ENCODE measurements around the gene LGALS7.
A peak's percentile ranks its signal among the peaks of the same experiment; 100 is the strongest.
"Not testable (repeated sequence)": the region's sequence is repeated elsewhere in the genome, so short reads cannot be mapped to it uniquely, and the experiment has no call there.

Gene LGALS7

GRCh38 chr19:38774181-38774950, 1.0 kb upstream of the LGALS7 start:
- DNase-seq (ENCODE audit: insufficient read length, low spot score) (no peak), FAIRE-seq (no peak)

- not testable (repeated sequence) for FAIRE-seq
Observed at GRCh38 chr19:38771569-38771968, 1.7 kb downstream of the LGALS7 start.

DNA sequence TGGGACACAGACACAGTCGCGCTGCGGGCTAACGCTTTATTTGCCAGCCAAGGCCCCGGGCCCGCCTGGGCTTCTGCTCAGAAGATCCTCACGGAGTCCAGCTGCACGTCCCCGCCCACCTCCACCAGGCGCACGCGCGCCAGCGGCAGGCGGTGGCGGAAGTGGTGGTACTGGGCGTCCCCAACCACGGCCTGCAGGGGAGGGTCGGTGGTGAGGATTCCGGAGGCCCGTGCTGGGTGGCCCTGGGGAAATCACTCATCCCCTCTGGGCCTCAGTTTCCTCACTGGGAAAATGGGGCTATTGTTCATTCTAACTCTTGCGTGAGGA, 2.4 kb downstream of the LGALS7 start:
- not testable (repeated sequence) for DNase-seq (ENCODE audit: insufficient read length, low spot score); FAIRE-seq

More at GRCh38 chr19:38771569-38771968, 1.7 kb downstream of the LGALS7 start:
- DNase-seq (ENCODE audit: insufficient read length, low spot score), result not testable (repeated sequence)

GRCh38 chr19:38770228-38770948, 2.9 kb downstream of the LGALS7 start:
- FAIRE-seq, result not testable (repeated sequence)

DNA sequence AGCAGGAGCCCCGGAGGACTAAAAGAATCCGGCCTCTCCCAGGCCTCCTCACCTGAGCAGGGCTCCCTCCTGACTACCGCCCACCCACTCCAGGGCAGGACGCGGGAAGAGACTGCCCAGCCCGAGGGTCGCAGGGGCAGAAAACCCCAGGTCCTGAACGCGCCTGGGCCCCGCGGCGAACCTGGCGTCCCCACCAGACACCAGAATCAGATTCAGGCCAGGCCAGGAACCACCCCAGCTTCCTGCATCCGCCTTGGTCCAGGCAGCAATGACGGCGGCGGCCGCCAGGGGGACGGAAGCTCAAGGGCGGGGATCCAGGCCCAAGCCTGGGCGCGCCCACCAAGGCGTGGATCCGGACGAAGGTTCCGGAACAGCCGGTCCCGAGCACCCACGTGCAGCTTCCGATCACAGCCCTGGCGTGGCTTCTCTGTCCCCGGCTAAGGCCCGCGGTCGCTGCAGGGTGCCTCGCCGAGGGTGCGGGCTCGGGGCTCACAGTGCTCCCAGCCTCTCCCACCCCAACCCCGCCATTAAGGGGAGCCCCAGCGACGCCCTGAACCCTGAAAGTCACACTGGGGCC, 3.6 kb downstream of the LGALS7 start:
- FAIRE-seq (no peak), DNase-seq (ENCODE audit: insufficient read length, low spot score) (no peak)

More at GRCh38 chr19:38770228-38770948, 2.9 kb downstream of the LGALS7 start:
- not testable (repeated sequence) for DNase-seq (ENCODE audit: insufficient read length, low spot score)

DNA sequence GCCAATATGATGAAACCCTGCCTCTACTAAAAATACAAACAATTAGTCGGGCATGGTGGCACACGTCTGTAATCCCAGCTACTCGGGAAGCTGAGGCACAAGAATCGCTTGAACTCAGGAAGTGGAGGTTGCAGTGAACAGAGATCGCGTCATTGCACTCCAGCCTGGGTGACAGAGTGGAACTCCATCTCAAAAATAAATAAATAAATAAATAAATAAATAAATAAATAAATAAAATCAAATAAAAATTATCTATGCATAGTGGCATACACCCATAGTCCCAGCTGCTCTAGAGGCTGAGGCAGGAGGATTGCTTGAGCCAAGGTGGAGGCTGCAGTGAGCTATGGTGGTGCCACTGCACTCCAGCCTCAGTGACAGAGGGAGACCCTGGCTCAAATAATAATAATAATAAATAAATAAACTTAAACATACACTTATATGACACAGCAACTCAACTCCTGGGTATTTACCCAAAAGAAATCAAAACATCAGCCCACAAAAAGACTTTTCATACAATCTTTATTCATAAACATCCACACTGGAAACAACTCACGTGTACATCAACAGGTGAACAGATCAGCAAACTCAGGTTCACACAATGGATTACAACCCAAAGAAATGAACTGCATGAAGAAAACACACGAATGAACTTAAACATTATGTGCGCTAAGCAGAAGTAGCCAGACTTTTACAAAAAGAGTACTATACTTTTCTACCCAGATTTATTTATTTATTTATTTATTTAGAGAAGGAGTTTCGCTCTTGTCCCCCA, 6.9 kb downstream of the LGALS7 start:
- no peak for FAIRE-seq
- DNase-seq (ENCODE audit: insufficient read length, low spot score), result no peak

DNA sequence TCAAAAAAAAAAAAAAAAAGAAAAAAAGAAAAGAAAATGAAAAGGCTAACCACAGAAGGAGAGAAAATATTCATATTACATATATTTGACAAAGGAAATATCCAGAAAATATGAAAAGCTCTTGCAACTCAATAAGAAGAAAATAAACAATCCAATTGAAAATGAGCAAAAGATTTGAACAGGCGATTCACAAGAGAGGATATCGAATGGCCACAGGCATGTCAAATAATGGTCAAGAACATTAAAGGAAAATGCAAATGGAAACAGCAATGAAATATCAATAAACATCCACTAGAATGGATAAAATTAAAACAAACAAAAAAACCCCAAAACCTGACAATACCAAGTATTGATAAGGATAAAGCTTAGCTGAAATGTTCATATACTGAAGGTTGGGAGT, 8.1 kb downstream of the LGALS7 start:
- FAIRE-seq (no peak), DNase-seq (ENCODE audit: insufficient read length, low spot score) (no peak)

GRCh38 chr19:38763795-38764220, 9.5 kb downstream of the LGALS7 start:
- no peak for DNase-seq (ENCODE audit: insufficient read length, low spot score)
- FAIRE-seq, result no peak

DNA sequence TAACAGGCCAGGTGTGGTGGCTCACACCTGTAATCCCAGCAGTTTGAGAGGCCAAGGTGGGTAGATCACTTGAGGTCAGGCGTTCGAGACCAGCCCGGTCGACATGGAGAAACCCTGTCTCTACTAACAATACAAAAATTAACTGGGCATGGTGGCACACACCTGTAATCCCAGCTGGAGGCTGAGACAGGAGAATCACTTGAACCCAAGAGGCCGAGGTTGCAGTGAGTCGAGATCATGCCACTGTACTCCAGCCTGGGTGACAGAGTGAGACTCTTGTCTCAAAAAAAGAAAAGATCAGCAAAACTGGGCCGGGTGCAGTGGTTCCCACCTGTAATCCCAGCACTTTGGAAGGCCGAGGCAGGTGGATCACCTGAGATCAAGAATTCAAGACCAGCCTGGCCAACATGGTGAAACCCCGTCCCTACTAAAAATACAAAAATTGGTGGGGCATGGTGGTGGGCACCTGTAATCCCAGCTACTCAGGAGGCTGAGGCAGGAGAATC, 11.4 kb downstream of the LGALS7 start:
- not testable (repeated sequence) for FAIRE-seq; DNase-seq (ENCODE audit: insufficient read length, low spot score)

DNA sequence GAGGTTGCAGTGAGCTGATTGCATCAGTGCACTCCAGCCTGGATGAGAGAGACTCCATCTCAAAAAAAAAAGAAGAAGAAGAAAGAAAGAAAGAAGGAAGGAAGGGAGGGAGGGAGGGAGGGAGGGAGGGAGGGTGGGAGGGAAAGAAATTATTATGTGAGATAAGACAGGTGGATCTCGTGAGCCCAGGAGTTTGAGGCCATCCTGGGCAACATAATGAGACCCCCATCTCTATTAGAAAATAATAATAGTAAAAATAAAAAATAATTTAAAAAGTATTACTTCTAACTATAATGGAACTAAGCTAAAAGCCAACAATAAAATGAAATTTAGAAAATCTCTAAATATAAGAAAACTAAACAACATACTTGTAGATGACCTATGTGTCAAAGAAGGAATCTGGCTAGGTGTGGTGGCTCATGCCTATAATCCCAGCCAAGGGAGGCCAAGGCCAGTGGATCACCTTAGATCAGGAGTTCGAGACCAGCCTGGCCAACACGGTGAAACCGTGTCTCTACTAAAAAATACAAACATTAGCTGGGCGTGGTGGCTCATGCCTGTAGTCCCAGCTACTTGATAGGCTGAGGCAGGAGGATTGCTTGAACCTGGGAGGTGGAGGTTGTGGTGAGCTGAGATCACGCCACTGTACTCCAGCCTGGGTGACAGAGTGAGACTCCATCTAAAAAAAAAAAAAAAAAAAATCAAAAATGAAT, 12.4 kb downstream of the LGALS7 start:
- not testable (repeated sequence) for DNase-seq (ENCODE audit: insufficient read length, low spot score); FAIRE-seq

GRCh38 chr19:38759590-38760003, 13.7 kb downstream of the LGALS7 start:
- FAIRE-seq, result no peak
- no peak for DNase-seq (ENCODE audit: insufficient read length, low spot score)

- not testable (repeated sequence) for FAIRE-seq
Observed at GRCh38 chr19:38754196-38754595, 19.1 kb downstream of the LGALS7 start.

GRCh38 chr19:38753783-38754182, 19.5 kb downstream of the LGALS7 start:
- FAIRE-seq; DNase-seq (ENCODE audit: insufficient read length, low spot score): not testable (repeated sequence)

More at GRCh38 chr19:38754196-38754595, 19.1 kb downstream of the LGALS7 start:
- not testable (repeated sequence) for DNase-seq (ENCODE audit: insufficient read length, low spot score)

GRCh38 chr19:38745316-38745715, 28.0 kb downstream of the LGALS7 start:
- no peak for DNase-seq (ENCODE audit: insufficient read length, low spot score)
- FAIRE-seq, result peak; percentile 28

GRCh38 chr19:38744874-38745273, 28.4 kb downstream of the LGALS7 start:
- no peak for FAIRE-seq
- no peak for DNase-seq (ENCODE audit: insufficient read length, low spot score)

DNA sequence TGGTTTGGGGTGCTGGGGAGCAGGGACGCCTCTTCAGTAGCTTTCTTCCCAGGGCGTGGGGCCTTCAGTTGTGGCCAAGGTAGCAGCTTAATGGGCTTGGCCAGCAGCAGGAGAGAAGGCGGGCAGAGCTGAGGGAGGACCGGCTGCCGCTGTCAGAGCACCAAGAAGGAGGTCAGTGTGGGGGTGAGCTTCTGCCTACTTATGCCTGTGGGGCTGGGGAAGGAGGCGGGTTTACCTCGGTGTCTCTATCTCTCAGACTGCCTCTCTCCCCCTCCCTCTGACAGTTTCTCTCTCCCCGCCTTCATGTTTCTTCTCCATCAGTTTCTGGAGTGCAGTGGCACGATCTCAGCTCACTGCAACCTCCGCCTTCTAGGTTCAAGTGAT, 29.0 kb downstream of the LGALS7 start, which contains the start of gene CAPN12:
Gene CAPN12, minus strand, starts transcription at position 177 of the 384 bp plus-strand sequence. CDS start 309 bp downstream, outside the sequence.
- FAIRE-seq (no peak), DNase-seq (ENCODE audit: insufficient read length, low spot score) (no peak)

- FAIRE-seq (no peak), DNase-seq (ENCODE audit: insufficient read length, low spot score) (no peak)
Observed at GRCh38 chr19:38743394-38744297, 29.7 kb downstream of the LGALS7 start.

DNA sequence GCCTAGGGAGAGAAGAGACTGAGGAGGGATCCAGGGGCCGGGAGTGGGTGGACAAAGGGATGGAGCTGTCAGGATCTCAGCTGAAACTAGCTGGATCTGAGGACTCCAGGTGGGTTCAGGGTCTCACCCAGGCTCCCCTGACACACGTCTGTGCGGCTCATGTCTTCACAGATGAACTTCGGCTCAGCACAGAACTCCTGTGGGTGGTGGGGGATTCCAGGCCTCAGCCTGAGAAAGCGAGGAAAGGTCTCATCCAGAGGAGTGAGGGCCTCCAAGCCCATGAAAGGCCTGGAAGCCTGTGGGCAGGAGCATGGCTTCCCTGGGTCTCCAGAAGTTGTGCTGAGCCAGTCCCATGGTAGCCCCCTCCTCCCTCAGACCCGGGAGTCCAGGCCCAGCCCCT, 30.4 kb downstream of the LGALS7 start:
- DNase-seq (ENCODE audit: insufficient read length, low spot score), result no peak
- no peak for FAIRE-seq

DNA sequence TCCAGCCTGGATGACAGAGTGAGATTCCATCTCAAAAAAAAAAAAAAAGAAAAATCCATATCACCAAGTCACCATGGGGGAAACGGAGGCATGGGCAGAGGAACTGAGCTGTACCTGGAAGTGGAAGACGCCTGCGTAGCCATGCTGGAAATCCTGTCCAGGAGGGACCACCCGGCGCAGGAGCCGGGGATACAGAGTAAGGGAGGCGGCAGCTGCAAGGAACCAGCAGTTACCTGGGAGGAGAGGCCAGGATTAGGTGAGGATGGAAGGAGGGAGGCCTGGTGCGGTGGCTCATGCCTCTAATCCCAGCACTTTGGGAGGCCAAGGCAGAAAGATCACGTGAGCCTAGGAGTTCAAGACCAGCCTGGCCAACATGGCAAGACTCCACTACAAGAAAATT, 31.0 kb downstream of the LGALS7 start:
- DNase-seq (ENCODE audit: insufficient read length, low spot score) (no peak), FAIRE-seq (no peak)

Data from HTR-8/SVneo (cell line).